Measurements from ENCODE around the gene MSX2.

MSX2 gene

GRCh38 chr5:174724484-174725260, at the start of gene MSX2:
MSX2 (plus strand) TSS chr5:174724582; CDS start chr5:174724660, 78 bp downstream.
- no peak for DNase-seq

GRCh38 chr5:174675110-174675509, 49.3 kb upstream of the MSX2 start:
- no peak for DNase-seq

- no peak for DNase-seq
Observed at GRCh38 chr5:174675916-174676315, 48.5 kb upstream of the MSX2 start.

- DNase-seq: no peak
Observed at GRCh38 chr5:174678107-174678506, 46.3 kb upstream of the MSX2 start.

GRCh38 chr5:174680901-174681565, 43.3 kb upstream of the MSX2 start:
- no peak for DNase-seq

GRCh38 chr5:174687503-174687902, 36.9 kb upstream of the MSX2 start:
- DNase-seq: no peak

- DNase-seq: no peak
Observed at GRCh38 chr5:174688441-174689354, 35.7 kb upstream of the MSX2 start.

- no peak for DNase-seq
Observed at GRCh38 chr5:174690271-174690670, 34.1 kb upstream of the MSX2 start.

GRCh38 chr5:174692381-174692780, 32.0 kb upstream of the MSX2 start:
- no peak for DNase-seq

- DNase-seq: no peak
Observed at GRCh38 chr5:174692982-174693422, 31.4 kb upstream of the MSX2 start.

GRCh38 chr5:174693697-174694385, 30.5 kb upstream of the MSX2 start:
- no peak for DNase-seq

GRCh38 chr5:174694611-174695010, 29.8 kb upstream of the MSX2 start:
- no peak for DNase-seq

GRCh38 chr5:174698156-174698555, 26.2 kb upstream of the MSX2 start:
- DNase-seq: no peak

GRCh38 chr5:174699131-174699530, 25.3 kb upstream of the MSX2 start:
- no peak for DNase-seq

GRCh38 chr5:174706997-174707572, 17.3 kb upstream of the MSX2 start:
- no peak for DNase-seq

- no peak for DNase-seq
Observed at GRCh38 chr5:174707671-174708070, 16.7 kb upstream of the MSX2 start.

GRCh38 chr5:174708476-174709207, 15.7 kb upstream of the MSX2 start:
- no peak for DNase-seq

GRCh38 chr5:174714751-174715150, 9.6 kb upstream of the MSX2 start:
- no peak for DNase-seq

GRCh38 chr5:174715804-174716203, 8.6 kb upstream of the MSX2 start:
- no peak for DNase-seq

- DNase-seq: no peak
Observed at GRCh38 chr5:174717826-174718455, 6.4 kb upstream of the MSX2 start.

Data from CD4-positive, alpha-beta T cell treated with Interleukin-4 for 4 hours (primary cell).